GM10266 (cell line): ENCODE measurements around the gene FAM131C.

ENCODE experiments used
- DNase-seq: peaks from one replicate; pipeline ENCODE4 v3.0.0; 2012; ENCODE audit errors: extremely low spot score
- CTCF ChIP-seq: IDR thresholded peaks from 2 replicates; pipeline ENCODE4 v1.5.1; 2012; ENCODE audit warnings: mild to moderate bottlenecking, low read depth; ENCODE audit not compliant: control insufficient read depth, insufficient read depth; ENCODE audit errors: missing control alignments

Gene FAM131C

GRCh38 chr1:16076031-16076864 lies 2.8 kb upstream of the FAM131C start:
- no peak for DNase-seq
- no peak for TF ChIP-seq CTCF

GRCh38 chr1:16075337-16076030 lies 2.0 kb upstream of the FAM131C start:
- no peak for TF ChIP-seq CTCF
- no peak for DNase-seq

- no peak for DNase-seq
These were observed 766 bp upstream of the FAM131C start for GRCh38 chr1:16074217-16074616.

GRCh38 chr1:16072616-16073484 lies 601 bp downstream of the FAM131C start:
- no peak for TF ChIP-seq CTCF
- no peak for DNase-seq

More at GRCh38 chr1:16074217-16074616, 766 bp upstream of the FAM131C start:
- TF ChIP-seq CTCF = no peak

- no peak for TF ChIP-seq CTCF
- DNase-seq = no peak
These were observed 1.4 kb downstream of the FAM131C start for GRCh38 chr1:16072095-16072494.

GRCh38 chr1:16071614-16072013 lies 1.8 kb downstream of the FAM131C start:
- no peak for TF ChIP-seq CTCF
- no peak for DNase-seq
